Measurements from ENCODE around the gene RNPS1. TPM values are rescaled to one million over a fixed set of nuclear protein-coding genes. Genes with fewer than 3 reads are reported as not detected.
"Not testable (repeated sequence)": the region's sequence is repeated elsewhere in the genome, so short reads cannot be mapped to it uniquely, and the experiment has no call there.

RNPS1 gene
- total RNA-seq, 1 donor from 2014 or later, result 416 TPM

DNA sequence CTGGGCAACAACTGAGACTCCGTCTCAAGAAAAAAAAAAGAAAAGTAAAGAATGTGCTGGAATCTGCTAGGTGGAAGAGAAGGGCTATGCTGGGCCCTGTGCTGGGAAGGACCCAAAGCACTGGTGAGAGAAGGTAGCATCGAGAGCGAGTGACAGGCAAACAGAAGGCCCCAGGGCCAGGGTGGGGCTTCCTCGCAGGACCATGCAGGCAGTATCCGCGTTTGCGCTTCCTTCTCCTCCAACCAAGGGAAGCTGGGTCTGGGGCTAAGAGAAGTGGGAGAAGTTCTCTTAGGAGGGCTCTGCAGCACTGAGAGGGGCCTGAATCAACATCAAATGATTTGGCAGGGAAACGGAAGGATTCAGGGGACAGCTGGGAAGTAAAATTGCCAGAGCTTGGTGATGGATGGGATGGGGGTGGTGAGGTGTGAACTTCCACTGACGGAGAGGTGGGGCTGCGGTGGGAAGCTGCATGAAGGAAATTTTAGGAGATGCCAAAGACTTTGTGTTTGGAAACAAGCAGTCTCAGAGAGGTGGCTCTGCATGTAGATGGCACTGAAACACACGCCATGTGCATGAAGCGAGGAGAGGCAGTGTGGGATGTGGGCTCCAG, 11.3 kb downstream of the RNPS1 start:
- no peak for DNase-seq
- intact Hi-C loops (cut with micrococcal nuclease), result loop anchor here (10.0 kb wide), 1 partner anchor 278 kb away; the partner anchor contains the start of genes CEMP1 and PDPK1
- H3K4me3 Mint-ChIP-seq, result no peak overlapping the region
- H3K36me3 Mint-ChIP-seq (ENCODE audit: low read depth), result peaks cover 68% of the 10 kb centered on the region
- no peaks in the 10 kb centered on the region for H3K9me3 Mint-ChIP-seq
- H3K27ac Mint-ChIP-seq, result no peak overlapping the region
- peaks cover 4% of the 10 kb centered on the region for H3K4me1 Mint-ChIP-seq
- H3K27me3 Mint-ChIP-seq, result no peaks in the 10 kb centered on the region

- Mint-ChIP-seq H3K4me3 (no peak overlapping the region), H3K27ac (peak overlapping the region; percentile 48), H3K4me1 (peaks cover 9% of the 10 kb centered on the region), H3K36me3 (ENCODE audit: low read depth) (peaks cover 53% of the 10 kb centered on the region), H3K9me3 (no peaks in the 10 kb centered on the region), H3K27me3 (no peaks in the 10 kb centered on the region)
- DNase-seq, result no peak
- intact Hi-C loops (cut with micrococcal nuclease), result loop anchor here (5.0 to 10.0 kb wide), 3 partner anchors 96 to 282 kb away; partner anchors contain the start of genes CEMP1, PDPK1, TRAF7 and ZNF598
Observed at GRCh38 chr16:2253293-2253692, 14.6 kb downstream of the RNPS1 start.

GRCh38 chr16:2252806-2253148, 15.1 kb downstream of the RNPS1 start:
- no peak for DNase-seq
- intact Hi-C loops (cut with micrococcal nuclease), result loop anchor here (5.0 to 10.0 kb wide), 3 partner anchors 95 to 282 kb away; partner anchors contain the start of genes CEMP1, PDPK1, TRAF7 and ZNF598
- H3K4me3 Mint-ChIP-seq, result no peak overlapping the region
- peak overlapping the region; percentile 48 for H3K27ac Mint-ChIP-seq
- H3K36me3 Mint-ChIP-seq (ENCODE audit: low read depth), result peaks cover 48% of the 10 kb centered on the region
- no peaks in the 10 kb centered on the region for H3K27me3 Mint-ChIP-seq
- no peaks in the 10 kb centered on the region for H3K9me3 Mint-ChIP-seq
- H3K4me1 Mint-ChIP-seq, result peaks cover 9% of the 10 kb centered on the region

- Mint-ChIP-seq H3K4me3 (peak within 1 kb of the TSS; percentile 93), H3K36me3 (ENCODE audit: low read depth) (peaks cover 38% of the 10 kb centered on the region), H3K27me3 (no peaks in the 10 kb centered on the region), H3K4me1 (peaks cover 5% of the 10 kb centered on the region), H3K9me3 (no peaks in the 10 kb centered on the region), H3K27ac (peak within 1 kb of the TSS; percentile 90)
- intact Hi-C loops (cut with micrococcal nuclease), result loop anchor here (1.0 to 10.0 kb wide), 6 partner anchors 17 to 283 kb away; partner anchors contain the start of genes CEMP1, PDPK1, RNPS1 and TRAF7
- DNase-seq, result peak; percentile 95
Observed at GRCh38 chr16:2251296-2252111, 16.4 kb downstream of the RNPS1 start, which contains the start of gene ECI1. Gene ECI1, minus strand, starts transcription at chr16:2251587. Its CDS starts 21 bp downstream, at chr16:2251566.

- Mint-ChIP-seq H3K9me3 (no peaks in the 10 kb centered on the region), H3K4me1 (peaks cover 5% of the 10 kb centered on the region), H3K4me3 (peak overlapping the region; percentile 93), H3K27me3 (no peaks in the 10 kb centered on the region), H3K36me3 (ENCODE audit: low read depth) (peaks cover 33% of the 10 kb centered on the region), H3K27ac (peak overlapping the region; percentile 90)
- intact Hi-C loops (cut with micrococcal nuclease), result loop anchor here (1.0 to 10.0 kb wide), 6 partner anchors 18 to 284 kb away; partner anchors contain the start of genes CEMP1, PDPK1, RNPS1 and TRAF7
- peak; percentile 83 for DNase-seq
Observed at GRCh38 chr16:2250652-2251295, 17.2 kb downstream of the RNPS1 start.

- no peaks in the 10 kb centered on the region for H3K27me3 Mint-ChIP-seq
- DNase-seq, result no peak
- intact Hi-C loops (cut with micrococcal nuclease), result no loop called here
- H3K27ac Mint-ChIP-seq, result no peak overlapping the region
- H3K9me3 Mint-ChIP-seq, result no peaks in the 10 kb centered on the region
- H3K4me1 Mint-ChIP-seq, result peaks cover 5% of the 10 kb centered on the region
- H3K36me3 Mint-ChIP-seq (ENCODE audit: low read depth), result peaks cover 13% of the 10 kb centered on the region
- no peak overlapping the region for H3K4me3 Mint-ChIP-seq
Observed at GRCh38 chr16:2246301-2246885, 21.5 kb downstream of the RNPS1 start.

DNA sequence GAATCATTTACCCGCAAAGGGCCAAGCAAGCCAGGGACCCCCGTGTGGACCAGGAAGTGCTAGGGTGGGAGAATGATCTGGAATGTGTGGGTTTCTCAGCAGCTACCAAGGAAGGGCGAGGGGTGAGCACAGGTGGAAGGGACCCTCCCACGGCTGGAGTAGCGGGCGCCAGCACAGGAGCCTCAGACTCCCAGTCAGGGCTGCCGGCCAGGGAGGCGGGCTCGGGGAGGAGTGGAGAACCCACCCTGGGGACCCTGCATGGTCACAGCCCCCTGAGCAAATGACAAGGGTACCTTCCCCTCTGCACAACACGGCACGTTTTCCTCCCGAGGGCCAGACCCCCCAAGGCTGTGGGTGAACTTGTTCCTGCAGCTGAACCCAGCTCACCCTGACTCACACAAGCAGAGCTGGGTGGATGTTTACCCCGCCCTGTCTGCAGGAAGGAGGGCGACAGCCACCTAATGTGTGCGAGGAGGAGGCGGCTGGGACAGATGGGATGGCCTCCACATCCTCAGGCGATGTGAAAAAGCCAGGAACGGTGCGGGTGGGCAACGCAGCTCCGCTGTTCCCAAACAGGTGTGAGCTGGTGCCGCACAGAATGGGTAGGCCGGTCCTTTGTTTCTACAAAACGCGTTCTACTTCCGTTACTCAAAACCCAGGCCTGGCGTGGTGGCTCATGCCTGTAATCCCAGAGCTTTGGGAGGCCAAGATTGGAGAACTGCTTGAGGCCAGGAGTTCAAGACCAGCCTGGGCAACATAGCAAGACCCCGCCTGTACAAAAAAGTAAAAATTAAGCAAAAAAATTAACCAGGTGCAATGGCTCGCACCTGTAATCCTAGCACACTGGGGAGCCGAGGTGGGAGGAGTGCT, 22.8 kb downstream of the RNPS1 start:
- no peak for DNase-seq
- Mint-ChIP-seq H3K27me3 (no peaks in the 10 kb centered on the region), H3K9me3 (no peaks in the 10 kb centered on the region), H3K36me3 (ENCODE audit: low read depth) (peaks cover 11% of the 10 kb centered on the region), H3K27ac (no peak overlapping the region), H3K4me3 (no peak overlapping the region), H3K4me1 (peaks cover 2% of the 10 kb centered on the region)
- intact Hi-C loops (cut with micrococcal nuclease), result no loop called here

DNA sequence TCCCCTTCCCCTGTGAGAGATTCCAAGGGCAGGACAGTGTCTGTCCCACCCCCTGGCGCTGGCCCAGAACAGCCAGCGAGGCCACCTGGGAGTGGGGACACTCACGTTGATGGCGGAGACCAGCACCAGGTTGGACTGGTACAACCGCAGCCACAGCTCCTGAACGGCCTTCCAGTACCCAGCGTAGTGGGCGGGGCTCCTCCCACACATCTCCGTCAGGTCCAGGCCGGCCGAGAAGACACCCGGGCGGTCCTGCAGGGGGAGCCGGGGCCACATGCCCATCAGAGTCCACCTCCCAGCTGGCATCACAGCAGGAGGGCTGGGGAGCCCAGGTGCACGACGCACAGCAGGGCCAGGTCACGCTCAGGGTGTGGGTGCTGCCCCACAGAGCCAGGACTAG, 23.6 kb downstream of the RNPS1 start:
- no peaks in the 10 kb centered on the region for H3K4me1 Mint-ChIP-seq
- no peaks in the 10 kb centered on the region for H3K27me3 Mint-ChIP-seq
- DNase-seq, result no peak
- no peak overlapping the region for H3K27ac Mint-ChIP-seq
- intact Hi-C loops (cut with micrococcal nuclease), result no loop called here
- no peak overlapping the region for H3K4me3 Mint-ChIP-seq
- H3K9me3 Mint-ChIP-seq, result no peaks in the 10 kb centered on the region
- peaks cover 12% of the 10 kb centered on the region for H3K36me3 Mint-ChIP-seq (ENCODE audit: low read depth)

DNA sequence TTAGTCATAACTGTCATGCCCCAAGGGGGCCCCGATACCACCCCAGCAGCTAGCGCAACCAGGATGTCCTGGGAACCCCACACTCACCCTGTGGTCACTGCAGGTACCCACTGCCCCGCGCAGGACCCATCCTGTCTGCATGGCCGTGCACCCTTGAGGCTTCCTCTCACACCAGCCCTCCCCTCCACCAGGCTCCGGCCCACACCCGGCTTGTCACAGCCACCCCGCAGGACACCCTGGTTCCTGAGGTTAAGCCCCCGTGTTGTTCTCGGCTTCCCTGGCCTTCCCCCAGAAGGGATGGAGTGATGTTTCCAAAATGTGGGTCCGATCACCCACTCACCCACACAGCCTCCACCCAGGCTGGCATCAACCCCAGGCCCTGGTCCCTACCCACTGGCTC, 24.1 kb downstream of the RNPS1 start:
- H3K4me3 Mint-ChIP-seq, result no peak overlapping the region
- H3K36me3 Mint-ChIP-seq (ENCODE audit: low read depth), result peaks cover 12% of the 10 kb centered on the region
- H3K4me1 Mint-ChIP-seq, result no peaks in the 10 kb centered on the region
- DNase-seq, result no peak
- intact Hi-C loops (cut with micrococcal nuclease), result no loop called here
- H3K9me3 Mint-ChIP-seq, result no peaks in the 10 kb centered on the region
- no peaks in the 10 kb centered on the region for H3K27me3 Mint-ChIP-seq
- no peak overlapping the region for H3K27ac Mint-ChIP-seq

GRCh38 chr16:2243031-2243528, 24.8 kb downstream of the RNPS1 start:
- no peaks in the 10 kb centered on the region for H3K9me3 Mint-ChIP-seq
- H3K4me3 Mint-ChIP-seq, result no peak overlapping the region
- no peak overlapping the region for H3K27ac Mint-ChIP-seq
- peaks cover 12% of the 10 kb centered on the region for H3K36me3 Mint-ChIP-seq (ENCODE audit: low read depth)
- no peak for DNase-seq
- no peaks in the 10 kb centered on the region for H3K27me3 Mint-ChIP-seq
- intact Hi-C loops (cut with micrococcal nuclease), result no loop called here
- H3K4me1 Mint-ChIP-seq, result no peaks in the 10 kb centered on the region

DNA sequence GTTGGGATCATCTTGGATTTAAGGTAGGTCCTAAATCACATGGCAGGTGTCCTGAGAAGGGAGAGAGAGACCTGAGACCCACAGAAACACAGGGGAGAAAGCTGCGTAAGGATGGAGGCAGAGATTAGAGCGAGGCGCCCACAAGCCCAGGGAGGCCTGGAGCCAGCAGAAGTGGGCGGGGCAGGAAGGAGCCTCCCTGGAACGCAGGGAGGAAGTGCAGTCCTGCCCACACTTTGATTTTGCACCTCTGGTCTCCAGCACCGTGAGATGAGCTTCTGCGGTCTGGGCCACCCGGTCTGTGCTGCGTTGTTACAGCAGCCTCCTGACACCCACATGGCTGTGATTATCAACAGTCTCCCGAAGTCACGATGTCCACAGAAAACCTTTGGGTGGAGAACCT, 25.3 kb downstream of the RNPS1 start:
- Mint-ChIP-seq H3K4me3 (no peak overlapping the region), H3K4me1 (no peaks in the 10 kb centered on the region), H3K36me3 (ENCODE audit: low read depth) (peaks cover 12% of the 10 kb centered on the region), H3K27ac (peak overlapping the region; percentile 6), H3K27me3 (no peaks in the 10 kb centered on the region), H3K9me3 (no peaks in the 10 kb centered on the region)
- no peak for DNase-seq
- intact Hi-C loops (cut with micrococcal nuclease), result no loop called here

- DNase-seq; H3K9me3 Mint-ChIP-seq; H3K4me3 Mint-ChIP-seq; H3K4me1 Mint-ChIP-seq; H3K27ac Mint-ChIP-seq; H3K27me3 Mint-ChIP-seq; intact Hi-C loops (cut with micrococcal nuclease): not testable (repeated sequence)
- H3K36me3 Mint-ChIP-seq (ENCODE audit: low read depth), result peaks cover 12% of the 10 kb centered on the region
Observed at GRCh38 chr16:2240331-2240730, 27.6 kb downstream of the RNPS1 start.
